ENCODE results near the gene CES2.
A peak's percentile ranks its signal among the peaks of the same experiment; 100 is the strongest.
"Not testable (repeated sequence)": the region's sequence is repeated elsewhere in the genome, so short reads cannot be mapped to it uniquely, and the experiment has no call there.

Gene CES2

GRCh38 chr16:66935314-66936011 lies at the start of gene CES2:
Gene CES2, plus strand, starts transcription at chr16:66935516. Its CDS starts 120 bp downstream, at chr16:66935636.
- Mint-ChIP-seq H3K4me3 (peak within 1 kb of the TSS; percentile 97), H3K27ac (peak within 1 kb of the TSS; percentile 94), H3K36me3 (ENCODE audit: low read depth) (peaks cover 90% of the 10 kb centered on the region), H3K9me3 (no peaks in the 10 kb centered on the region), H3K27me3 (no peaks in the 10 kb centered on the region), H3K4me1 (ENCODE audit: low read depth) (peaks cover 56% of the 10 kb centered on the region)
- intact Hi-C loops (cut with micrococcal nuclease), result no loop called here

GRCh38 chr16:66886321-66886720 lies 49.0 kb upstream of the CES2 start:
- intact Hi-C loops (cut with micrococcal nuclease), result no loop called here
- peaks cover 7% of the 10 kb centered on the region for H3K27me3 Mint-ChIP-seq
- no peak overlapping the region for H3K4me3 Mint-ChIP-seq
- H3K4me1 Mint-ChIP-seq (ENCODE audit: low read depth), result peaks cover 9% of the 10 kb centered on the region
- H3K9me3 Mint-ChIP-seq, result no peaks in the 10 kb centered on the region
- peaks cover 37% of the 10 kb centered on the region for H3K36me3 Mint-ChIP-seq (ENCODE audit: low read depth)
- H3K27ac Mint-ChIP-seq, result no peak overlapping the region

GRCh38 chr16:66886914-66887313 lies 48.4 kb upstream of the CES2 start:
- no peak overlapping the region for H3K27ac Mint-ChIP-seq

GRCh38 chr16:66888647-66889615 lies 46.4 kb upstream of the CES2 start:
- Mint-ChIP-seq H3K4me3 (no peak overlapping the region), H3K4me1 (ENCODE audit: low read depth) (no peaks in the 10 kb centered on the region), H3K9me3 (no peaks in the 10 kb centered on the region), H3K36me3 (ENCODE audit: low read depth) (peaks cover 40% of the 10 kb centered on the region), H3K27ac (no peak overlapping the region), H3K27me3 (no peaks in the 10 kb centered on the region)
- intact Hi-C loops (cut with micrococcal nuclease), result no loop called here

More at GRCh38 chr16:66886914-66887313, 48.4 kb upstream of the CES2 start:
- H3K27me3 Mint-ChIP-seq, result peaks cover 4% of the 10 kb centered on the region
- intact Hi-C loops (cut with micrococcal nuclease), result no loop called here
- no peak overlapping the region for H3K4me3 Mint-ChIP-seq
- no peaks in the 10 kb centered on the region for H3K9me3 Mint-ChIP-seq
- peaks cover 40% of the 10 kb centered on the region for H3K36me3 Mint-ChIP-seq (ENCODE audit: low read depth)
- peaks cover 6% of the 10 kb centered on the region for H3K4me1 Mint-ChIP-seq (ENCODE audit: low read depth)

GRCh38 chr16:66889622-66890021 lies 45.7 kb upstream of the CES2 start:
- Mint-ChIP-seq H3K27me3 (peaks cover 3% of the 10 kb centered on the region), H3K4me1 (ENCODE audit: low read depth) (peaks cover 1% of the 10 kb centered on the region), H3K36me3 (ENCODE audit: low read depth) (peaks cover 33% of the 10 kb centered on the region), H3K27ac (no peak overlapping the region), H3K9me3 (no peaks in the 10 kb centered on the region), H3K4me3 (no peak overlapping the region)
- intact Hi-C loops (cut with micrococcal nuclease), result no loop called here

- no peaks in the 10 kb centered on the region for H3K9me3 Mint-ChIP-seq
- no peak overlapping the region for H3K4me3 Mint-ChIP-seq
- no peak overlapping the region for H3K27ac Mint-ChIP-seq
- peaks cover 9% of the 10 kb centered on the region for H3K27me3 Mint-ChIP-seq
- H3K4me1 Mint-ChIP-seq (ENCODE audit: low read depth), result peaks cover 6% of the 10 kb centered on the region
- intact Hi-C loops (cut with micrococcal nuclease), result no loop called here
- H3K36me3 Mint-ChIP-seq (ENCODE audit: low read depth), result peaks cover 22% of the 10 kb centered on the region
These were observed 44.5 kb upstream of the CES2 start for GRCh38 chr16:66890799-66891198.

- intact Hi-C loops (cut with micrococcal nuclease), result no loop called here
- Mint-ChIP-seq H3K9me3 (no peaks in the 10 kb centered on the region), H3K36me3 (ENCODE audit: low read depth) (peaks cover 20% of the 10 kb centered on the region), H3K4me3 (no peak overlapping the region), H3K27me3 (peaks cover 13% of the 10 kb centered on the region), H3K27ac (no peak overlapping the region), H3K4me1 (ENCODE audit: low read depth) (peaks cover 6% of the 10 kb centered on the region)
These were observed 44.0 kb upstream of the CES2 start for GRCh38 chr16:66891360-66891759.

- Mint-ChIP-seq H3K4me1 (ENCODE audit: low read depth) (peaks cover 6% of the 10 kb centered on the region), H3K36me3 (ENCODE audit: low read depth) (peaks cover 15% of the 10 kb centered on the region), H3K4me3 (no peak overlapping the region), H3K27me3 (peaks cover 15% of the 10 kb centered on the region), H3K9me3 (no peaks in the 10 kb centered on the region), H3K27ac (no peak overlapping the region)
- intact Hi-C loops (cut with micrococcal nuclease), result no loop called here
These were observed 43.5 kb upstream of the CES2 start for GRCh38 chr16:66891797-66892196.

GRCh38 chr16:66894055-66894454 lies 41.3 kb upstream of the CES2 start:
- no peak overlapping the region for H3K4me3 Mint-ChIP-seq
- no peak overlapping the region for H3K27ac Mint-ChIP-seq
- peaks cover 6% of the 10 kb centered on the region for H3K36me3 Mint-ChIP-seq (ENCODE audit: low read depth)
- intact Hi-C loops (cut with micrococcal nuclease), result no loop called here
- peaks cover 16% of the 10 kb centered on the region for H3K27me3 Mint-ChIP-seq
- peaks cover 6% of the 10 kb centered on the region for H3K4me1 Mint-ChIP-seq (ENCODE audit: low read depth)
- H3K9me3 Mint-ChIP-seq, result no peaks in the 10 kb centered on the region

GRCh38 chr16:66894948-66895688 lies 40.2 kb upstream of the CES2 start:
- H3K27ac Mint-ChIP-seq, result no peak overlapping the region

GRCh38 chr16:66895689-66895979 lies 39.7 kb upstream of the CES2 start:
- Mint-ChIP-seq H3K27me3 (peaks cover 22% of the 10 kb centered on the region), H3K27ac (no peak overlapping the region), H3K9me3 (no peaks in the 10 kb centered on the region), H3K4me3 (no peak overlapping the region), H3K4me1 (ENCODE audit: low read depth) (peaks cover 17% of the 10 kb centered on the region), H3K36me3 (ENCODE audit: low read depth) (peaks cover 6% of the 10 kb centered on the region)
- intact Hi-C loops (cut with micrococcal nuclease), result no loop called here

More at GRCh38 chr16:66894948-66895688, 40.2 kb upstream of the CES2 start:
- no peaks in the 10 kb centered on the region for H3K9me3 Mint-ChIP-seq
- intact Hi-C loops (cut with micrococcal nuclease), result no loop called here
- H3K27me3 Mint-ChIP-seq, result peaks cover 21% of the 10 kb centered on the region
- no peak overlapping the region for H3K4me3 Mint-ChIP-seq
- H3K4me1 Mint-ChIP-seq (ENCODE audit: low read depth), result peaks cover 14% of the 10 kb centered on the region
- peaks cover 6% of the 10 kb centered on the region for H3K36me3 Mint-ChIP-seq (ENCODE audit: low read depth)

GRCh38 chr16:66895999-66896398 lies 39.3 kb upstream of the CES2 start:
- Mint-ChIP-seq H3K4me1 (ENCODE audit: low read depth) (peaks cover 17% of the 10 kb centered on the region), H3K27me3 (peaks cover 25% of the 10 kb centered on the region), H3K36me3 (ENCODE audit: low read depth) (peaks cover 6% of the 10 kb centered on the region), H3K4me3 (no peak overlapping the region), H3K9me3 (no peaks in the 10 kb centered on the region), H3K27ac (no peak overlapping the region)
- intact Hi-C loops (cut with micrococcal nuclease), result no loop called here

GRCh38 chr16:66896682-66897081 lies 38.6 kb upstream of the CES2 start:
- H3K27me3 Mint-ChIP-seq, result peaks cover 26% of the 10 kb centered on the region
- H3K36me3 Mint-ChIP-seq (ENCODE audit: low read depth); H3K9me3 Mint-ChIP-seq; H3K27ac Mint-ChIP-seq; H3K4me3 Mint-ChIP-seq; intact Hi-C loops (cut with micrococcal nuclease): not testable (repeated sequence)
- H3K4me1 Mint-ChIP-seq (ENCODE audit: low read depth), result peaks cover 17% of the 10 kb centered on the region

GRCh38 chr16:66898207-66898606 lies 37.1 kb upstream of the CES2 start:
- H3K27ac Mint-ChIP-seq, result no peak overlapping the region
- H3K9me3 Mint-ChIP-seq, result no peaks in the 10 kb centered on the region
- intact Hi-C loops (cut with micrococcal nuclease), result no loop called here
- H3K4me1 Mint-ChIP-seq (ENCODE audit: low read depth), result peaks cover 17% of the 10 kb centered on the region
- H3K36me3 Mint-ChIP-seq (ENCODE audit: low read depth), result no peaks in the 10 kb centered on the region
- H3K27me3 Mint-ChIP-seq, result peaks cover 26% of the 10 kb centered on the region
- H3K4me3 Mint-ChIP-seq, result no peak overlapping the region

All from dendritic cell treated with granulocyte-macrophage colony-stimulating factor and Interleukin-4, amounts not matched to agents 40 ng/mL and 50 ng/mL, for 4 days (primary cell).